HG03460 (cell line): ENCODE results near the gene AMTN.
"Not testable (repeated sequence)": the region's sequence is repeated elsewhere in the genome, so short reads cannot be mapped to it uniquely, and the experiment has no call there.

Experiments
- ATAC-seq: cut with Tn5 transposase; IDR thresholded peaks from one replicate; pipeline ENCODE4 v1.9.1; 2021; ENCODE audit not compliant: unreplicated experiment

AMTN gene

GRCh38 chr4:70518269-70518668 lies at the start of gene AMTN:
AMTN (plus strand) TSS chr4:70518569; CDS start chr4:70518778, 209 bp downstream.
- ATAC-seq = no peak

GRCh38 chr4:70471897-70472296 lies 46.5 kb upstream of the AMTN start, which contains the start of gene MUC7:
MUC7 (plus strand) TSS chr4:70472197; CDS start chr4:70474022, 1,825 bp downstream.
- ATAC-seq = no peak

GRCh38 chr4:70473679-70474078 lies 44.7 kb upstream of the AMTN start:
- no peak for ATAC-seq

GRCh38 chr4:70488748-70489147 lies 29.6 kb upstream of the AMTN start:
- no peak for ATAC-seq

- ATAC-seq = no peak
Observed at GRCh38 chr4:70496231-70496630, 22.1 kb upstream of the AMTN start.

GRCh38 chr4:70501838-70502237 lies 16.5 kb upstream of the AMTN start:
- ATAC-seq = not testable (repeated sequence)

- no peak for ATAC-seq
Observed at GRCh38 chr4:70504733-70505132, 13.6 kb upstream of the AMTN start.

GRCh38 chr4:70505151-70505748 lies 13.1 kb upstream of the AMTN start:
- ATAC-seq = peak; percentile 95

- ATAC-seq = no peak
Observed at GRCh38 chr4:70508801-70509200, 9.6 kb upstream of the AMTN start.

- no peak for ATAC-seq
Observed at GRCh38 chr4:70511365-70511764, 7.0 kb upstream of the AMTN start.

- no peak for ATAC-seq
Observed at GRCh38 chr4:70515367-70516250, 2.8 kb upstream of the AMTN start.

- no peak for ATAC-seq
Observed at GRCh38 chr4:70518716-70519115, 347 bp downstream of the AMTN start.

- ATAC-seq = no peak
Observed at GRCh38 chr4:70522626-70523025, 4.3 kb downstream of the AMTN start.

- ATAC-seq = no peak
Observed at GRCh38 chr4:70530997-70531396, 12.6 kb downstream of the AMTN start.

- no peak for ATAC-seq
Observed at GRCh38 chr4:70531981-70532380, 13.6 kb downstream of the AMTN start.

- peak; percentile 66 for ATAC-seq
Observed at GRCh38 chr4:70533211-70533610, 14.8 kb downstream of the AMTN start.

GRCh38 chr4:70533791-70534190 lies 15.4 kb downstream of the AMTN start:
- ATAC-seq = no peak

- not testable (repeated sequence) for ATAC-seq
Observed at GRCh38 chr4:70534886-70535285, 16.5 kb downstream of the AMTN start.

- ATAC-seq = no peak
Observed at GRCh38 chr4:70538869-70539268, 20.5 kb downstream of the AMTN start.

- no peak for ATAC-seq
Observed at GRCh38 chr4:70544279-70544868, 26.0 kb downstream of the AMTN start.

GRCh38 chr4:70556856-70557255 lies 38.5 kb downstream of the AMTN start:
- no peak for ATAC-seq
